GM18526 (cell line): ENCODE results near the gene NTRK2.

ENCODE experiments used
- POLR2A ChIP-seq: IDR thresholded peaks from 3 replicates; pipeline ENCODE4 v1.6.1; 2011; ENCODE audit not compliant: insufficient read length; ENCODE audit errors: extremely low read depth

NTRK2 gene

GRCh38 chr9:84775056-84775643 lies 105.6 kb downstream of the NTRK2 start:
- TF ChIP-seq POLR2A = no peak

- no peak for TF ChIP-seq POLR2A
Measured at GRCh38 chr9:84778570-84778969, 109.0 kb downstream of the NTRK2 start.

GRCh38 chr9:84779883-84780282 lies 110.4 kb downstream of the NTRK2 start:
- TF ChIP-seq POLR2A = no peak

- no peak for TF ChIP-seq POLR2A
Measured at GRCh38 chr9:84780385-84780784, 110.9 kb downstream of the NTRK2 start.

GRCh38 chr9:84781458-84781857 lies 111.9 kb downstream of the NTRK2 start:
- no peak for TF ChIP-seq POLR2A

- TF ChIP-seq POLR2A = no peak
Measured at GRCh38 chr9:84781931-84782866, 112.7 kb downstream of the NTRK2 start.

GRCh38 chr9:84785792-84786547 lies 116.4 kb downstream of the NTRK2 start:
- TF ChIP-seq POLR2A = no peak

- TF ChIP-seq POLR2A = no peak
Measured at GRCh38 chr9:84788803-84789462, 119.4 kb downstream of the NTRK2 start.

GRCh38 chr9:84789463-84789830 lies 119.9 kb downstream of the NTRK2 start:
- no peak for TF ChIP-seq POLR2A

- no peak for TF ChIP-seq POLR2A
Measured at GRCh38 chr9:84791643-84792042, 122.1 kb downstream of the NTRK2 start.

- no peak for TF ChIP-seq POLR2A
Measured at GRCh38 chr9:84793251-84793650, 123.7 kb downstream of the NTRK2 start.

- no peak for TF ChIP-seq POLR2A
Measured at GRCh38 chr9:84794981-84795637, 125.6 kb downstream of the NTRK2 start.

GRCh38 chr9:84796404-84796803 lies 126.9 kb downstream of the NTRK2 start:
- no peak for TF ChIP-seq POLR2A

GRCh38 chr9:84799251-84799650 lies 129.7 kb downstream of the NTRK2 start:
- no peak for TF ChIP-seq POLR2A
